ENCODE results near the gene DHX58.

DHX58 gene

DNA sequence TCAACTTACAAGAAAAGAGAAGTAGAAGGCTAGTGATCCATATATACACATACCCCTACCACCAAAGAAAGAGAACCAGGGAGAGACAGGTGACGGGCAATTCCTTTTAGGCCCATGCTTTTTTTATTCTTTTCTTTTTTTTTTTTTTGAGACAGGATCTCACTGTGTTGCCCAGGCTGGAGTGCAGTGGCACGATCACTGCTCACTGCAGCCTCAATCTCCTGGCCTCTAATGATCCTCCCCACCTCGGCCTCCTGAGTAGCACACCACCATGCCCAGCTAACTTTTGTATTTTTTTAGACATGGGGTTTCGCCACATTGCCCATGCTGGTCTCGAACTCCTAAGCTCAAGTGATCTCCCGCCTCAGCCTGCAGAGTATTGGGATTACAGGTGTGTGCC lies 14.9 kb upstream of the DHX58 start:
- Histone ChIP-seq H3K36me3 (ENCODE audit: control insufficient read depth in 1 of 2, insufficient read depth in 2 of 2, low read length in 2 of 2) (peaks cover 42 to 66% of the 10 kb centered on the region in 2 donors), H3K4me3 (ENCODE audit: low read depth in 1 of 2, low read length in 2 of 2) (no peak overlapping the region), H3K27ac (ENCODE audit: low read length) (no peak overlapping the region), H3K27me3 (ENCODE audit: low read depth, low read length) (no peaks in the 10 kb centered on the region), H3K9me3 (ENCODE audit: control insufficient read depth in 1 of 2, low read length in 2 of 2) (no peaks in the 10 kb centered on the region), H3K4me1 (ENCODE audit: control insufficient read depth in 1 of 2, insufficient read depth in 2 of 2, low read length in 2 of 2) (peaks cover 0 to 7% of the 10 kb centered on the region in 2 donors)

DNA sequence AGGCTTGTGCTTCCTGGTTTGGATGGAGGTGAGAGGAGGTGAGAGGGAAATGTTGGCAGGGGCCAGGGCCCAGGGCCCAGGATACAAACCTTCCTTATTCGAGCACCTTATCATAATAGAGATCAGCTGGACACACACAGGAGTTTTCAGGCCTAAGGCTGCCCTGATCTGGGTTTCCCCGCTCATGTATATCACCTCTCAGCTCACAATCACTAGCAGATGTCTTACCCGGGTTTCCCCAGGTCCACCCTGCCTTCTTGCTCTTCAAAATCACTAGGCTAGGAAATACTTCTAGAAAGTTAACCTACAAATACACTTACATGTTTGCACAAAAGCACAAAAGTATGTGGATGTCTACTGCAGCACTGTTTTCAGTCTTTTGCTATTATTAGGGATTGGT lies 14.3 kb upstream of the DHX58 start:
- H3K36me3 ChIP-seq (ENCODE audit: control insufficient read depth in 1 of 2, insufficient read depth in 2 of 2, low read length in 2 of 2): peaks cover 42 to 66% of the 10 kb centered on the region in 2 donors
- H3K27me3 ChIP-seq (ENCODE audit: low read depth, low read length): no peaks in the 10 kb centered on the region
- no peak overlapping the region for H3K4me3 ChIP-seq (ENCODE audit: low read depth in 1 of 2, low read length in 2 of 2)
- H3K4me1 ChIP-seq (ENCODE audit: control insufficient read depth in 1 of 2, insufficient read depth in 2 of 2, low read length in 2 of 2): peaks cover 0 to 10% of the 10 kb centered on the region in 2 donors
- H3K9me3 ChIP-seq (ENCODE audit: control insufficient read depth in 1 of 2, low read length in 2 of 2): no peaks in the 10 kb centered on the region
- no peak overlapping the region for H3K27ac ChIP-seq (ENCODE audit: low read length)

DNA sequence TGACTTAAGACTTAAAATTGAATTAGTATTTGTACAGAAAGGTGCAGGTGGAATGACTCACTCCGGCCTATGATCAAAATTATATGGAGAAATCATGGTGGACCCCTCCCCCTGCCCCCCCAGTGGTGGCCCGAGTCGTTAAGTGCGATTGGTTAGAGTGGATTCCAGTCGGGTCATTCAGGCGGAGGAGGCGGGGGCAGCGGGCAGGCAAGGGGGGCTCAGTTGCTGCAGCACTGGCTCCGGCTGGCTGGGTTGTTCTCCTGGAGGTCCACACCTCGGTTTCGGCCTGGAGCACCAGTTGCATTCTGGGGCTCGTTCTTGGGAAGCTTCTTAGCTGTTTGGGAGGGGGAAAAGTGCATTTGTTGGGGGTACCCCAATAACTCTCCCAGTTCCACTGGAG lies 13.1 kb upstream of the DHX58 start:
- H3K4me3 ChIP-seq (ENCODE audit: low read depth in 1 of 2, low read length in 2 of 2): no peak overlapping the region
- H3K9me3 ChIP-seq (ENCODE audit: control insufficient read depth in 1 of 2, low read length in 2 of 2): no peaks in the 10 kb centered on the region
- H3K27ac ChIP-seq (ENCODE audit: low read length): no peak overlapping the region
- no peaks in the 10 kb centered on the region for H3K27me3 ChIP-seq (ENCODE audit: low read depth, low read length)
- H3K36me3 ChIP-seq (ENCODE audit: control insufficient read depth in 1 of 2, insufficient read depth in 2 of 2, low read length in 2 of 2): peaks cover 42 to 62% of the 10 kb centered on the region in 2 donors
- peaks cover 3 to 17% of the 10 kb centered on the region in 2 donors for H3K4me1 ChIP-seq (ENCODE audit: control insufficient read depth in 1 of 2, insufficient read depth in 2 of 2, low read length in 2 of 2)

DNA sequence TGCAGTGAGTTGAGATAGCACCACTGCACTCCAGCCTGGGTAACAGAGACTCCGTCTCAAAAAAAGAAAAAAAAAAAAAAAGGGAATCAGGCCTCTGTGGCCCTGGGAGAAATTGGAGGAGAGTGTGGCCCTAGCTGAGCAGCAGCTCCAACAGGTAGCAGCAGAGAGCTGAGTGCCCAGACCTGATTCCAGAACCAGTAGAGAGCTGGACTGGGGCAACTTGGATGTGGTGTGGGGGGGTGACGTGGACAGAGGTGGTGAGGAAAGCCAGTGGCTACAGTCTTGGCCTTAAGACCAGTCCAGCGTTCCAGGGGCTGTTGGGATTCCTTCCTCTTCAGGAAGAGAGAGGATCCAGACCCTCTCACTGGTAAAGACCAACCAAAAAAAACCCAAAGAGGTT lies 11.7 kb upstream of the DHX58 start:
- peaks cover 3 to 21% of the 10 kb centered on the region in 2 donors for H3K4me1 ChIP-seq (ENCODE audit: control insufficient read depth in 1 of 2, insufficient read depth in 2 of 2, low read length in 2 of 2)
- no peak overlapping the region for H3K4me3 ChIP-seq (ENCODE audit: low read depth in 1 of 2, low read length in 2 of 2)
- peaks cover 32 to 49% of the 10 kb centered on the region in 2 donors for H3K36me3 ChIP-seq (ENCODE audit: control insufficient read depth in 1 of 2, insufficient read depth in 2 of 2, low read length in 2 of 2)
- no peaks in the 10 kb centered on the region for H3K9me3 ChIP-seq (ENCODE audit: control insufficient read depth in 1 of 2, low read length in 2 of 2)
- no peak overlapping the region for H3K27ac ChIP-seq (ENCODE audit: low read length)
- H3K27me3 ChIP-seq (ENCODE audit: low read depth, low read length): no peaks in the 10 kb centered on the region

DNA sequence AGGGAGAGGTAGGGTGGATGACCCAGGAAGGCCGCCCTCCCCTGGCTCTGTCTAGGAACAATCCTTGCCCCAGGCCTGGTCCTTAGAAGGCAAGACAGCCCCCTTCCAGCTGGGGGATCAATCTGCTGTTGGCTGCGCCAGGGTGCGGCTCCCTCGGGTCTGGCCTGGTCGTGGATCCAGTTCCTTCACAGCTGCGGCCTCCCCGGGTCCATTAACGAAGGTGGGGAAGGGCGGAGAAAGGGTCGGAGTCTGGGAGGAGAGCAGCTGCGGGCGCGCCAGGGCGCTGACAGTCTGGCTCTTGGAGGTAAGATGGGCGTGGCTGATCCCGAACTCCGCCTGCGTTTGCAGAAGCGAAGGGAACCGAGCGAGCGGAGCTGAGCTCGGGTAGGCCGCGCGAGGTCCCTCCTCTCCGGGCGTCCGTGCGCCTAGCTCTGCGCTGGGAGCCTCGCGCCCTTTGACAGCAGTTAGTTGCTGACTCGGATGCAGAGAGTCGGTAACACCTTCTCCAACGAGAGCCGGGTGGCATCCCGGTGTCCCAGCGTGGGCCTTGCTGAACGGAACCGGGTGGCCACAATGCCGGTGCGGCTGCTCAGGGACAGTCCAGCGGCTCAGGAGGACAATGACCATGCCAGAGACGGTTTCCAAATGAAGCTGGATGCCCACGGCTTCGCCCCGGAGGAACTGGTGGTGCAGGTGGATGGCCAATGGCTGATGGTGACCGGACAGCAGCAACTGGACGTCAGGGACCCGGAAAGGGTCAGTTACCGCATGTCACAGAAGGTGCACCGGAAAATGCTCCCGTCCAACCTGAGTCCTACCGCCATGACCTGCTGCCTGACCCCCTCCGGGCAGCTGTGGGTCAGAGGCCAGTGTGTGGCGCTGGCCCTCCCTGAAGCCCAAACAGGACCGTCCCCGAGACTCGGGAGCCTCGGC lies 10.1 kb upstream of the DHX58 start, which contains the start of gene HSPB9:
HSPB9 (plus strand) TSS at position 434 of the 933 bp plus-strand sequence; CDS start at position 481, 47 bp downstream.
- Histone ChIP-seq H3K27ac (ENCODE audit: low read length) (no peak within 1 kb of the TSS), H3K4me3 (ENCODE audit: low read depth in 1 of 2, low read length in 2 of 2) (peak within 1 kb of the TSS; percentile 16 to 73), H3K27me3 (ENCODE audit: low read depth, low read length) (no peaks in the 10 kb centered on the region), H3K9me3 (ENCODE audit: control insufficient read depth in 1 of 2, low read length in 2 of 2) (no peaks in the 10 kb centered on the region), H3K4me1 (ENCODE audit: control insufficient read depth in 1 of 2, insufficient read depth in 2 of 2, low read length in 2 of 2) (peaks cover 3 to 21% of the 10 kb centered on the region in 2 donors), H3K36me3 (ENCODE audit: control insufficient read depth in 1 of 2, insufficient read depth in 2 of 2, low read length in 2 of 2) (peaks cover 16 to 39% of the 10 kb centered on the region in 2 donors)

DNA sequence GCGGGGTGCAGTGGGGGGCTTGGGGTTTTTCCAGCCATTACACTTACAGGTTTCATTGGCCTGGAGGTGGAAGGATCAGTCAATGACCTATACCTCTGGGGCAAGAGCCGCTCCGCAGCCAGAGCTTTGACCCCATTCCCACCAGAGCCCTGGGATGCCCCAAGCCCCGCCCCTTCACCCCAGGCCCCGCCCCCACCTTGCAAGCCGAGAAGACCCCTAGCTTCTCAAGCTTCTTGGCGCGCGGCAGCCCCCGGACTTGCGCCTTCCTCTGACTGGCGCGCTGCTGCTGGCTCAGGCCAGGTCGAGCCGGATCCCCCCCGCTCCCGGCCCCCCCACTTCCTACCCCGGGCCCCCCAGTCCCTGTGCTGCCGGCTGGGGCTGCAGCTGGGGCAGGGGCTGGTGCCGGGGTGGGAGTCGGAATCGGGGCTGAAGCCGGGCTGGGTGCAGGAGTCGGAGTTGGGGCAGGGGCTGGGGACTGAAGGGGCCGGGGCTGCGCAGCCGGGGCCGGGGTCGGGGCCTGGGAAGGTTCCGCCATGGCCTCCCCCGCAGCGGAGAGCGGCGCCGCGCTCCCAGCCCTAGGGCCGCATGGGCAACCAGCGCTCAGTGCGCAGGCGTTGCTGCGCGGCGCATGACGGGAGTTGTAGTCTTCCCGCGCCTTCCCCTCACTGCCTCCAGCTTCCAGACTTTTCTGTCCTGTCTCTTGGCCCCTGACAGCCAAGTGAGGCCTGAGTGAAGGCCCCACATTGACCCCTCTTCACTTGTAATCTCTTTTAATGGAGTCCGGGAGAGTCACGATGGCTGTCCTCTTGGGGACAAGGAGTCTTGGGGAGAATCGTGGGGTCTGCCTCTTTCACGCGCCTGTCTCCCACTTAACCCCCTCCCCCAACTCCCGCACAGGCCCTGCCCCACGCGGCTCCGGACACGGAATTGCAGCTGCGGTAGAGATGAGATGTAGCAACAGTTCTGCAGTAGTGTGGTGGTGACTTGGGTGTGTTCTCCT lies 8.6 kb upstream of the DHX58 start, which contains the start of gene KAT2A:
KAT2A (minus strand) TSS at position 598 of the 1,000 bp plus-strand sequence; CDS start at position 535, 63 bp downstream.
- peaks cover 7 to 33% of the 10 kb centered on the region in 2 donors for H3K36me3 ChIP-seq (ENCODE audit: control insufficient read depth in 1 of 2, insufficient read depth in 2 of 2, low read length in 2 of 2)
- peak within 1 kb of the TSS; percentile 51 for H3K27ac ChIP-seq (ENCODE audit: low read length)
- peaks cover 3 to 21% of the 10 kb centered on the region in 2 donors for H3K4me1 ChIP-seq (ENCODE audit: control insufficient read depth in 1 of 2, insufficient read depth in 2 of 2, low read length in 2 of 2)
- no peaks in the 10 kb centered on the region for H3K9me3 ChIP-seq (ENCODE audit: control insufficient read depth in 1 of 2, low read length in 2 of 2)
- no peaks in the 10 kb centered on the region for H3K27me3 ChIP-seq (ENCODE audit: low read depth, low read length)
- peak within 1 kb of the TSS; percentile 26 to 73 for H3K4me3 ChIP-seq (ENCODE audit: low read depth in 1 of 2, low read length in 2 of 2)

DNA sequence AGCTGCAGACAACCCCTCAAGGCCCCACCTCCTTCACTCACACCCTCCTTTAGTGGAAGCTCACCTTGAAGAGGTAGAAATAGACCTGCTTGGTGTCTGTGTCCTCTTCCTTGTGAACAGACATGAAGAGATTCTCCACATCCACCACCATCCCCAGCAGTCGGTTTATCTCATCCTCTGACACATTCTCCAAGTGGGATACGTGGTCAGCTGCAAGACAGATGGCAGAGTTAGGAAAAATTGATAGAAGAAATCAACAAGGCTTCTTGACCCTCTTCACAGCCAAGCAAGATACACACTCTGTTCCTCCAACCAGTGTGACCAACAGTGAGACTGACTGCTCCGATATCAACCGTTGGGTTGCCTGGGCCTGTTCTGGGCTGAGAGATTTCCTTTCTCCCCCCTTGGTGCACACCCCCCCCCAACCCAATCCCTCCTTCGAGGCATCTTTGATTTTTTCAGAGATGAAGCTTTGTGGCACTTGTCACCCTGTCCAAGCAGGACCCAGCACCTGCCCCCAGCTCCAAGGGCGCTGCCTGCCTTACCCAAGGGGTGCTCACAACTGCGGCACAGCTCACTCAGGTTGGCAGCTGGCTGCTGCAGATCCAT lies 7.8 kb upstream of the DHX58 start:
- Histone ChIP-seq H3K27me3 (ENCODE audit: low read depth, low read length) (no peaks in the 10 kb centered on the region), H3K36me3 (ENCODE audit: control insufficient read depth in 1 of 2, insufficient read depth in 2 of 2, low read length in 2 of 2) (peaks cover 0 to 25% of the 10 kb centered on the region in 2 donors), H3K27ac (ENCODE audit: low read length) (no peak overlapping the region), H3K9me3 (ENCODE audit: control insufficient read depth in 1 of 2, low read length in 2 of 2) (no peaks in the 10 kb centered on the region), H3K4me3 (ENCODE audit: low read depth in 1 of 2, low read length in 2 of 2) (peak overlapping the region; percentile 26 to 73), H3K4me1 (ENCODE audit: control insufficient read depth in 1 of 2, insufficient read depth in 2 of 2, low read length in 2 of 2) (peaks cover 3 to 21% of the 10 kb centered on the region in 2 donors)

DNA sequence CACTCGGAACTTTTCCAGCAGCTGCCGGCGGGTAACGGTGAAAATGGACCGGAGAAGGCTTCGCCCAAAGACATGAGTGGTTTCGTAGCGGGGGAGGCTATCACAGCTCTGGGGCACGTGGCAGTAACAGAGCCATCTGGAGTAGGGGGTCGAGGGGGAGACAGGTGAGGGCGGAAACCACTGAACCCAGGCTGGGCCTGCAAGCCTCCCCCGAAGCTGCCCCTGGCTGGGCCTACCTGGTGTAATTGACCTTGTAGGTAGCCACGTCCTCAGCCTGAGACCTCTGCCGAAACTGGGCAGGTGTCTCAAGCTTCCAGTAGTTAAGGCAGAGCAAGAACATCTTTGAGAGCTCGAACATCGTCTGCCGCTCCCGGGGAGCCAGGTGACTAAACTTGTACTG lies 6.8 kb upstream of the DHX58 start:
- Histone ChIP-seq H3K27me3 (ENCODE audit: low read depth, low read length) (no peaks in the 10 kb centered on the region), H3K27ac (ENCODE audit: low read length) (no peak overlapping the region), H3K4me3 (ENCODE audit: low read depth in 1 of 2, low read length in 2 of 2) (no peak overlapping the region), H3K36me3 (ENCODE audit: control insufficient read depth in 1 of 2, insufficient read depth in 2 of 2, low read length in 2 of 2) (peaks cover 0 to 17% of the 10 kb centered on the region in 2 donors), H3K9me3 (ENCODE audit: control insufficient read depth in 1 of 2, low read length in 2 of 2) (no peaks in the 10 kb centered on the region), H3K4me1 (ENCODE audit: control insufficient read depth in 1 of 2, insufficient read depth in 2 of 2, low read length in 2 of 2) (peaks cover 3 to 21% of the 10 kb centered on the region in 2 donors)

DNA sequence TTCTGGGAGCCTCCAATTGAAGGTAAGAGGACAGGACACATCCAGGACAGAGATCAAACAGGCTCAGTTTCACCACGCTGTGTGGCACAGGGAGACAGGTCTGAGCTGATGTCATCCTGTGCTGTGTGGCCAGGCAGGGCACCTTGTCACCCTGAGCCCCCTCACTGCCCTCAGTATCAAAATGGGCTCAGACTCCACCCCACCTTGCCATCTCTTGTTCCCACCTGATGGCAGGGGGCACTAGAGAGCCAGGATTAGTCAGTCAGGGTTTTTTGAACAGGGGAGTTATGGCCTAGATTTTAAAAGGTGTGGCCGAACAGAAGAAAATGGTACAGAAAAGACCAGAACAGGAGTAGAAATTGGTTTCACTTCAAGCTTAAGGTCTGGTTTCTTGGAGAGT lies 6.0 kb upstream of the DHX58 start:
- H3K4me1 ChIP-seq (ENCODE audit: control insufficient read depth in 1 of 2, insufficient read depth in 2 of 2, low read length in 2 of 2): peaks cover 3 to 21% of the 10 kb centered on the region in 2 donors
- H3K27ac ChIP-seq (ENCODE audit: low read length): no peak overlapping the region
- no peaks in the 10 kb centered on the region for H3K9me3 ChIP-seq (ENCODE audit: control insufficient read depth in 1 of 2, low read length in 2 of 2)
- no peaks in the 10 kb centered on the region for H3K27me3 ChIP-seq (ENCODE audit: low read depth, low read length)
- no peak overlapping the region for H3K4me3 ChIP-seq (ENCODE audit: low read depth in 1 of 2, low read length in 2 of 2)
- peaks cover 0 to 15% of the 10 kb centered on the region in 2 donors for H3K36me3 ChIP-seq (ENCODE audit: control insufficient read depth in 1 of 2, insufficient read depth in 2 of 2, low read length in 2 of 2)

DNA sequence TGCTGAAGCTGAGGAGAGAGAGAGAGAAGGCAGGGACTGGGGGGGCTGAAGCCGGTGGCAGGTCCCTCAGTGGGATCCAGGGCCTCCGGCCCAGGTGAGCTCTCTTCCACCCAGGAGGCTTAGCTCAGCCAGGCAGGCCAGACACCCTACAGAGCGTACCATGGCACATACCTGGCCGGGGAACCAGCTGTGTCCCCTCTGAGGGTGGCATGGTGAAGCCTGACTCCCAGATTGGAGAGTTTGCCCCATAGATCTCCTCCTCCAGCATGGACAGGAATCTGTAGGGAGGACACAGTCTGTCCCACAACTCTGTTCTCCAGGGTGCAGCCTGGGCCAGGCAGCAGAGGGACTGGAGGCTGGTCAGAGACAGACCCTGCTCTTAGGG lies 5.6 kb upstream of the DHX58 start:
- peaks cover 3 to 23% of the 10 kb centered on the region in 2 donors for H3K4me1 ChIP-seq (ENCODE audit: control insufficient read depth in 1 of 2, insufficient read depth in 2 of 2, low read length in 2 of 2)
- H3K27ac ChIP-seq (ENCODE audit: low read length): no peak overlapping the region
- no peaks in the 10 kb centered on the region for H3K9me3 ChIP-seq (ENCODE audit: control insufficient read depth in 1 of 2, low read length in 2 of 2)
- H3K27me3 ChIP-seq (ENCODE audit: low read depth, low read length): no peaks in the 10 kb centered on the region
- peaks cover 0 to 15% of the 10 kb centered on the region in 2 donors for H3K36me3 ChIP-seq (ENCODE audit: control insufficient read depth in 1 of 2, insufficient read depth in 2 of 2, low read length in 2 of 2)
- H3K4me3 ChIP-seq (ENCODE audit: low read depth in 1 of 2, low read length in 2 of 2): no peak overlapping the region
